ENCODE results near the gene POU6F1.

DNA sequence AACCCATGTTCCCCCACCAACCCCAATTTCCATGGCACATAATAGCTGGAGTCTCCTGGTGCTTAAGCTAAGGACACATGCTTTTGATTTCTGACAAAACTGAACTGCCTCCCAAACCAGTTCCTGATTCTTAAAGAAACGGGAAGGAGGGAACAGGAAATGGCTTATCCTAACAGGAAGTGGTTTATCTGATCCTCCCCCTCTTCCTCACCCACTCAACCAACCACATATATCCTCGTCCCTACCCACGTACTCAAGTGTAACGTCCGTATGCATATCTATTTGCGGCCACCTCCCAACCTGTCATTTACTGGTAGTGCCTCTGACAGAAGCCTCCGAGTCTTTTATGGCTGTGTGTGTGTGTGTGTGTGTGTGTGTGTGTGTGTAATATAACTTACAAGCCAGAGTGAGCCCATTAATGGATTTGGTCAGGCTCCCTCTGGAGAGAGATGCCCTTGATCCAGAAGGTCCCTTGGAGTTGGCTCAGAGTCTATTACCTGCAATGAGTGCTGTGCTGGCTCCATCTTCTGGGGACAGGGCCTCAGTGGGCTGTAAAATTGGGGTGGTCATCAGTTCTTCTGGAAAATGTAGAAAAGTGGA is 28.5 kb upstream of the POU6F1 start:
- TF ChIP-seq, protein P1, sequence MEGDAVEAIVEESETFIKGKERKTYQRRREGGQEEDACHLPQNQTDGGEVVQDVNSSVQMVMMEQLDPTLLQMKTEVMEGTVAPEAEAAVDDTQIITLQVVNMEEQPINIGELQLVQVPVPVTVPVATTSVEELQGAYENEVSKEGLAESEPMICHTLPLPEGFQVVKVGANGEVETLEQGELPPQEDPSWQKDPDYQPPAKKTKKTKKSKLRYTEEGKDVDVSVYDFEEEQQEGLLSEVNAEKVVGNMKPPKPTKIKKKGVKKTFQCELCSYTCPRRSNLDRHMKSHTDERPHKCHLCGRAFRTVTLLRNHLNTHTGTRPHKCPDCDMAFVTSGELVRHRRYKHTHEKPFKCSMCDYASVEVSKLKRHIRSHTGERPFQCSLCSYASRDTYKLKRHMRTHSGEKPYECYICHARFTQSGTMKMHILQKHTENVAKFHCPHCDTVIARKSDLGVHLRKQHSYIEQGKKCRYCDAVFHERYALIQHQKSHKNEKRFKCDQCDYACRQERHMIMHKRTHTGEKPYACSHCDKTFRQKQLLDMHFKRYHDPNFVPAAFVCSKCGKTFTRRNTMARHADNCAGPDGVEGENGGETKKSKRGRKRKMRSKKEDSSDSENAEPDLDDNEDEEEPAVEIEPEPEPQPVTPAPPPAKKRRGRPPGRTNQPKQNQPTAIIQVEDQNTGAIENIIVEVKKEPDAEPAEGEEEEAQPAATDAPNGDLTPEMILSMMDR (IDR thresholded peaks at IDR 0.05): no peak
- peak; percentile 14 for TF ChIP-seq POLR2AphosphoS5 (IDR thresholded peaks at IDR 0.05)

All from gastroesophageal sphincter (tissue), 3 donors.